Gastrocnemius medialis (tissue), 4 donors: ENCODE results near the gene SPEM1.

Experiments used
- POLR2A ChIP-seq, 2 donors: fragments of 450-650 bp; IDR thresholded peaks; one replicate each; pipeline ENCODE4 v1.6.1; 2017; ENCODE audit warnings: antibody characterized with exemption in 2 of 2, mild to moderate bottlenecking in 2 of 2, moderate library complexity in 2 of 2
- TF ChIP-seq, protein P1 (sequence below), 5 experiments: fragments of 450-650 bp in 3 of 5; fragments of 200-600 bp in 2 of 5; sonication (generic) in 2 of 5; IDR thresholded peaks in 4 of 5; conservative IDR thresholded peaks in 1 of 5; 1 replicate in 4 of 5; 2 replicates in 1 of 5; pipeline ENCODE4 v1.5.1; 2016 to 2019; ENCODE audit warnings: antibody characterized with exemption in 5 of 5, mild to moderate bottlenecking in 3 of 5, moderate library complexity in 3 of 5

DNA sequence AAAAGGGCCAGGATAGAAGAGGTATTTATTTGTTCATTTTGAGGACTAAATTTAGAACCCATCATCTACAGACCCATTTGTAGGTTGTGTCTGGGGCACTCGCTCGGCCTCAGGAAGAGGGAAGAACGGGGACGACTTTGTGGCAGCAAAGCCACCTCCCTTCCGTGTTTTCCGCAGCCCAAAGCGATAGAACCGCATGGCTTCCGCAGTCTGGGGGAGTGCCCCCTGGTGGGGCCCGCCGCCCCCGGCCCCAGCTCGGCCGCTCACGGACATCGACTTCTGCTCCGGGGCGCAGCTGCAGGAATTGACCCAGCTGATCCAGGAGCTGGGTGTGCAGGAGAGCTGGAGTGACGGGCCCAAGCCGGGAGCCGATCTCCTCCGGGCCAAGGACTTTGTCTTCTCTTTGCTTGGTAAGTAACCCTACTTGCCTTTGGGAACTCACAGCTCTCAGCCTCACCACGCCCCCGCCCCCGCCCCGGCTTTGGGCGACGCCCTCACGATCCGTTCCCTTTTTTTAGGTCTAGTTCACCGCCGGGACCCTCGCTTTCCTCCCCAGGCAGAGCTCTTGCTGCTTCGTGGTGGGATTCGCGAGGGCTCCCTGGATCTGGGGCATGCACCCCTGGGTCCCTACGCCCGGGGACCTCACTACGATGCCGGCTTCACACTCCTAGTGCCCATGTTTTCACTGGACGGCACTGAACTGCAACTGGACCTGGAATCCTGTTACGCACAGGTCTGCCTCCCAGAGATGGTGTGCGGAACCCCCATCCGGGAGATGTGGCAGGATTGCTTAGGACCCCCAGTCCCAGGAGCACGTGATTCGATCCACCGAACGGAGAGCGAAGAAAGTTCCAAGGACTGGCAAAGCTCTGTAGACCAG, 15.8 kb downstream of the SPEM1 start:
- TF ChIP-seq, protein P1, sequence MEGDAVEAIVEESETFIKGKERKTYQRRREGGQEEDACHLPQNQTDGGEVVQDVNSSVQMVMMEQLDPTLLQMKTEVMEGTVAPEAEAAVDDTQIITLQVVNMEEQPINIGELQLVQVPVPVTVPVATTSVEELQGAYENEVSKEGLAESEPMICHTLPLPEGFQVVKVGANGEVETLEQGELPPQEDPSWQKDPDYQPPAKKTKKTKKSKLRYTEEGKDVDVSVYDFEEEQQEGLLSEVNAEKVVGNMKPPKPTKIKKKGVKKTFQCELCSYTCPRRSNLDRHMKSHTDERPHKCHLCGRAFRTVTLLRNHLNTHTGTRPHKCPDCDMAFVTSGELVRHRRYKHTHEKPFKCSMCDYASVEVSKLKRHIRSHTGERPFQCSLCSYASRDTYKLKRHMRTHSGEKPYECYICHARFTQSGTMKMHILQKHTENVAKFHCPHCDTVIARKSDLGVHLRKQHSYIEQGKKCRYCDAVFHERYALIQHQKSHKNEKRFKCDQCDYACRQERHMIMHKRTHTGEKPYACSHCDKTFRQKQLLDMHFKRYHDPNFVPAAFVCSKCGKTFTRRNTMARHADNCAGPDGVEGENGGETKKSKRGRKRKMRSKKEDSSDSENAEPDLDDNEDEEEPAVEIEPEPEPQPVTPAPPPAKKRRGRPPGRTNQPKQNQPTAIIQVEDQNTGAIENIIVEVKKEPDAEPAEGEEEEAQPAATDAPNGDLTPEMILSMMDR (IDR thresholded peaks at IDR 0.05 in 4 of 5, conservative IDR thresholded peaks at IDR 0.05 in 1 of 5): no peak
- TF ChIP-seq POLR2A (IDR thresholded peaks at IDR 0.05): peak in 1 of 2 donors; percentile 4
